OCI-LY3 (cell line): ENCODE data around the gene OSBPL9.

ENCODE experiments used
- H2AFZ ChIP-seq: fragments of 200-600, 300-600 bp; shearing (Covaris generic); 2 replicates; pipeline ENCODE4 v1.6.0; 2014; ENCODE audit warnings: antibody characterized with exemption, low read depth, low read length
- H3K27ac ChIP-seq: fragments of 200-600, 300-600 bp; sonication (generic); 2 replicates; pipeline ENCODE4 v1.5.1; 2014; ENCODE audit warnings: mild to moderate bottlenecking, low read length, moderate library complexity, mixed read lengths
- H3K27me3 ChIP-seq: fragments of 200-600, 300-600 bp; sonication (generic); 2 replicates; pipeline ENCODE4 v1.6.1; 2014; ENCODE audit warnings: low read depth, low read length, mixed read lengths
- H3K36me3 ChIP-seq: fragments of 200-600, 300-600 bp; sonication (generic); replicated peaks from 2 replicates; pipeline ENCODE3; 2014; ENCODE audit warnings: low read depth, low read length, mixed read lengths
- H3K4me1 ChIP-seq: fragments of 300-600, 200-600 bp; sonication (generic); 2 replicates; pipeline ENCODE4 v1.6.1; 2014; ENCODE audit warnings: low read length, mixed read lengths
- H3K4me2 ChIP-seq: fragments of 200-600, 300-600 bp; sonication (generic); 2 replicates; pipeline ENCODE4 v1.6.1; 2014; ENCODE audit warnings: low read length, mixed read lengths
- H3K4me3 ChIP-seq: fragments of 300-600, 200-600 bp; sonication (generic); 2 replicates; pipeline ENCODE4 v1.5.1; 2014; ENCODE audit warnings: antibody characterized with exemption, mild to moderate bottlenecking, low read length, moderate library complexity
- H3K79me2 ChIP-seq: fragments of 300-600, 200-600 bp; shearing (Covaris generic); 2 replicates; pipeline ENCODE4 v1.6.1; 2014; ENCODE audit warnings: mild to moderate bottlenecking, low read length, mixed read lengths
- H3K9ac ChIP-seq: fragments of 300-600, 200-600 bp; shearing (Covaris generic); 2 replicates; pipeline ENCODE4 v1.6.0; 2014; ENCODE audit warnings: mild to moderate bottlenecking, low read length, moderate library complexity
- H3K9me3 ChIP-seq: fragments of 200-600, 300-600 bp; shearing (Covaris generic); 2 replicates; pipeline ENCODE4 v1.6.1; 2014; ENCODE audit warnings: low read length, mixed read lengths; ENCODE audit not compliant: insufficient read depth
- H4K20me1 ChIP-seq: fragments of 200-600, 300-600 bp; sonication (generic); 2 replicates; pipeline ENCODE4 v1.6.1; 2016; ENCODE audit warnings: low read length, mixed read lengths; ENCODE audit not compliant: insufficient read depth
- CTCF ChIP-seq: fragments of 200-600, 300-600 bp; sonication (generic); IDR thresholded peaks from 2 replicates; pipeline ENCODE4 v1.5.1; 2014; ENCODE audit warnings: antibody characterized with exemption, low read length, low read depth
- EZH2phosphoT487 ChIP-seq: fragments of 200-600 bp; shearing (Covaris generic); IDR thresholded peaks from 2 replicates; pipeline ENCODE4 v1.6.1; 2018; ENCODE audit warnings: antibody characterized with exemption, mixed run types, low read depth

Gene OSBPL9

GRCh38 chr1:51734896-51735745 is 118.2 kb downstream of the OSBPL9 start:
- Histone ChIP-seq H2AFZ (no peak overlapping the region), H3K27me3 (no peaks in the 10 kb centered on the region), H3K79me2 (peaks cover 92% of the 10 kb centered on the region), H3K4me1 (peaks cover 30% of the 10 kb centered on the region), H4K20me1 (peaks cover 59% of the 10 kb centered on the region), H3K36me3 (no peaks in the 10 kb centered on the region), H3K9me3 (no peaks in the 10 kb centered on the region), H3K27ac (no peak overlapping the region), H3K4me2 (no peak overlapping the region), H3K4me3 (no peak overlapping the region), H3K9ac (no peak overlapping the region)
- TF ChIP-seq EZH2phosphoT487 (no peak), CTCF (no peak)

- Histone ChIP-seq H3K27me3 (no peaks in the 10 kb centered on the region), H3K9ac (no peak overlapping the region), H3K79me2 (peaks cover 88% of the 10 kb centered on the region), H3K36me3 (no peaks in the 10 kb centered on the region), H3K4me1 (peaks cover 32% of the 10 kb centered on the region), H4K20me1 (peaks cover 63% of the 10 kb centered on the region), H3K27ac (no peak overlapping the region), H3K9me3 (no peaks in the 10 kb centered on the region), H3K4me2 (no peak overlapping the region), H3K4me3 (no peak overlapping the region), H2AFZ (no peak overlapping the region)
- TF ChIP-seq EZH2phosphoT487 (no peak), CTCF (no peak)
Observed at GRCh38 chr1:51735746-51736254, 118.9 kb downstream of the OSBPL9 start.

GRCh38 chr1:51736702-51737101 is 119.8 kb downstream of the OSBPL9 start:
- no peak overlapping the region for H3K9ac ChIP-seq
- H3K9me3 ChIP-seq = no peaks in the 10 kb centered on the region
- H3K4me2 ChIP-seq = no peak overlapping the region
- no peak overlapping the region for H3K27ac ChIP-seq
- TF ChIP-seq EZH2phosphoT487 (no peak), CTCF (no peak)
- peaks cover 37% of the 10 kb centered on the region for H3K4me1 ChIP-seq
- H3K79me2 ChIP-seq = peaks cover 83% of the 10 kb centered on the region
- no peak overlapping the region for H3K4me3 ChIP-seq
- H3K27me3 ChIP-seq = no peaks in the 10 kb centered on the region
- no peaks in the 10 kb centered on the region for H3K36me3 ChIP-seq
- H2AFZ ChIP-seq = no peak overlapping the region
- peaks cover 72% of the 10 kb centered on the region for H4K20me1 ChIP-seq

- peaks cover 4% of the 10 kb centered on the region for H3K36me3 ChIP-seq
- H3K9me3 ChIP-seq = no peaks in the 10 kb centered on the region
- H3K27me3 ChIP-seq = no peaks in the 10 kb centered on the region
- H2AFZ ChIP-seq = no peak overlapping the region
- peaks cover 71% of the 10 kb centered on the region for H3K79me2 ChIP-seq
- H3K4me3 ChIP-seq = no peak overlapping the region
- H4K20me1 ChIP-seq = peaks cover 70% of the 10 kb centered on the region
- peaks cover 37% of the 10 kb centered on the region for H3K4me1 ChIP-seq
- H3K27ac ChIP-seq = no peak overlapping the region
- TF ChIP-seq CTCF (no peak), EZH2phosphoT487 (no peak)
- no peak overlapping the region for H3K9ac ChIP-seq
- peak overlapping the region; percentile 29 for H3K4me2 ChIP-seq
Observed at GRCh38 chr1:51738681-51739080, 121.8 kb downstream of the OSBPL9 start.
